HG03457 (cell line): ENCODE results near the gene KCNC4.

Experiments
- ATAC-seq: cut with Tn5 transposase; IDR thresholded peaks from one replicate; pipeline ENCODE4 v1.9.1; 2021; ENCODE audit warnings: moderate number of reproducible peaks; ENCODE audit not compliant: unreplicated experiment

KCNC4 gene

GRCh38 chr1:110250749-110251148 lies 40.6 kb downstream of the KCNC4 start:
- ATAC-seq = no peak

GRCh38 chr1:110253213-110253612 lies 43.1 kb downstream of the KCNC4 start:
- no peak for ATAC-seq

GRCh38 chr1:110254604-110255391 lies 44.7 kb downstream of the KCNC4 start:
- no peak for ATAC-seq

- ATAC-seq = no peak
Measured at GRCh38 chr1:110255392-110255787, 45.3 kb downstream of the KCNC4 start.

DNA sequence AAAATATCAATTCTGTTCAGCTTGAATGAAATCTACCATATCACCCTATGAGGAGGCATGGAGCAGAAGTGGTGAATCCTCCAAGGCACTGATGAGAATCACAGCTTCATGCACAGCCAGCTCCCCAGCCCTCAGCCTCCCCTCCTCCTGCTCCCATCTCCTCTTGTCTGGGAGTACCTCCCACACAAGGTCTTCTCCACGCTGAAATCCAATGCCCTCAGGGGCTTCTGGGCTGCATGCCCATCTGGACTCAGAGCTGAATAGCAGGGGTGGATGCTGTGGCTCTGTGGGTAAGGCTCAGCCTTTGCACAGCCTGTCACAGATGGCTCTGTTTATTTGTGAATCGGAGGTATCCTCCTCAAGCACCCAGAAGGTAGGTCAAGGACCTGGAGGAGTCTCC lies 48.6 kb downstream of the KCNC4 start:
- no peak for ATAC-seq

DNA sequence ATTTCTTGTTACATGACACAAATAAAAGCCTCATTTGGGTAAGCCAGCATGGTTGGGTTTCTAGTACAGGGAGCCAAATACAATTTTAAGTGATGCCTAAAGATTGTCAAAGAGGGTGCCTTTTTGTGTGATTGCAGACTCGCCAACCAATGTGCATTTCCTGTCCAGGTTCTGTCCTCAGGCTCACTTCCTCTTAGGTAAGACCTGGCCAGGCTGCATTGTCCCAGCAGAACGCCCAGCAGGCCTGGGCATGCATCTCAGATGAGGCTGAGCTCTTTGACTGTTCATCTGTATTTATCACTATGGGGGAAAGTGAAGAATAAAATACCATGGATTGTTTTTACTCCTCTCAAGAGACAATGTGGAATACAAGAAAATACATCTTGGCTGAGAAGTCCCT lies 49.7 kb downstream of the KCNC4 start:
- ATAC-seq = no peak
